ENCODE data around the gene KRTAP5-6.

KRTAP5-6 gene

GRCh38 chr11:1733716-1734640, 37.0 kb downstream of the KRTAP5-6 start:
- DNase-seq (ENCODE audit: low read depth in 3 of 3): no peak

DNA sequence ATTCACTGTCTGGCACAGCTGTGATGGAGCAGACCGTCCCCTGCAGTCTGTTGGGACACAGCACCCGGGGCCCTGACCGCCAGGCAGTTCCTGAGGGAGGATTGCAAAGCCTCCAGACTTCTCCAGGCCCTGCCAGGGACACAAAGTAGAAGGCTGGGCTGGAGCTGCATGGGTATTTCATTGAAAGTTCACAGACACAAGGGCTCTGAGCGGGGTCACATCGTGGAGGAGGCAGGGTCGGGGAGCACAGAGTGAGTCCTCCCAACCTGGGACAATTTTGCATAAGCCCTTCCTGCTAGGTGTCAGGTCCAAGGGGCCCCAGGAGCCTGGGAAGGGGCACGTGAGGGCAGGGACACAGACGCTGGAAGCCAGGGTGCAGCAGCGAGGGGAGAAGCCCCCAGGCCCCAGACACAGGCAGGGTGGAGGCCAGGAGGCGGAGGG, 37.7 kb downstream of the KRTAP5-6 start:
- no peak for DNase-seq (ENCODE audit: low read depth in 3 of 3)

DNA sequence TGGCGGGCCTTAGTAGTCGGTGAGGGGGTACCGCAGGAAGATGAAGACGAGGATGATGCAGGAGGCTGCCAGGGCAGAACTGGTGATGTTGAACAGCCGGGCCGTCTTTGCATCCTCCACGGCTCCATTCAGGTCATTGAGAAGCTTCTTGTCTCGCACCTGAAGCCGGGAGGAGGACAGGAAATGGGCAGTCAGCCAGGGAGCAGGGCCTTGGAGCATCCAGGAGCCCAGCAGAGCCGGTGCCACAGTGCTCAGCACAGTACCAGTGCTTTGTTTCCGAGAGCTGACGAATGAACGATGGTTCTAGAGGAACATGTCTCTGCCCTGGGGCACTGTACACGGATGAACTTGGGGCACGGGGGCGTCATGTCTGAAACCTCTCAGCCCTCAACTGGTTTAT, 38.3 kb downstream of the KRTAP5-6 start:
- DNase-seq (ENCODE audit: low read depth in 3 of 3): no peak

GRCh38 chr11:1736447-1736992, 39.5 kb downstream of the KRTAP5-6 start:
- DNase-seq (ENCODE audit: low read depth in 3 of 3): no peak

DNA sequence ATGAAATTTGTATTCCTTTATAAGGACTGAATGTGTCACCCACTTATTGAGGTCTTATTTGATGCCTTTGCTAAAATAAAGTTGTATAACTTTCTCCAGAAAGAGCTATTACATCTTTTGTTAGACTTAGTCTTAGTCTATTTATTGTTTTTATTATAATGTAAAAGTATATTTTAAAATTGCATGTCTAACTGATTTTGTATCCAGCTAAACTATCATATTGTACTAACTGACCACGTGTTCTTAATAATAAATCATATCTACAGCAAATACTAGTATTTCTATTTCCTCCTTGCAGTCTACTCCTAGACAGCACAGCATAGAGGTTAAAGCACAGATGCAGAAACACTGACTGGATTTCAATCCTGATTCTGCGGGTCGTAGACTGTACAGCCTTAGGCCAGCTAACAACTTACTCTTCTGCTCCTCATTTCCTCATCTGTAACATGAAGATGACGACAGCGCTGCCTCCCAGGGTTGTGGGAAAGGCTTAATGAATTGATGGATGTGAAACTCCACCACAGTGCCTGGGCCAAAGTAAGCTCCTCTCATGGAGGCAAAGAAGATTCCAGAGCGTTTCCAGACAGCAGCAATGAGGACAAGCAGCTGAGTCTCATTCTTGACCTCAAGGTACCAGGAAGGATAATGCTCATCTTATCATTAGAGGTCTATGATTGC, 40.2 kb downstream of the KRTAP5-6 start:
- no peak for DNase-seq (ENCODE audit: low read depth in 3 of 3)

- DNase-seq (ENCODE audit: low read depth in 3 of 3): no peak
Observed at GRCh38 chr11:1738380-1738779, 41.4 kb downstream of the KRTAP5-6 start.

- DNase-seq (ENCODE audit: low read depth in 3 of 3): no peak
Observed at GRCh38 chr11:1739576-1739975, 42.6 kb downstream of the KRTAP5-6 start.

DNA sequence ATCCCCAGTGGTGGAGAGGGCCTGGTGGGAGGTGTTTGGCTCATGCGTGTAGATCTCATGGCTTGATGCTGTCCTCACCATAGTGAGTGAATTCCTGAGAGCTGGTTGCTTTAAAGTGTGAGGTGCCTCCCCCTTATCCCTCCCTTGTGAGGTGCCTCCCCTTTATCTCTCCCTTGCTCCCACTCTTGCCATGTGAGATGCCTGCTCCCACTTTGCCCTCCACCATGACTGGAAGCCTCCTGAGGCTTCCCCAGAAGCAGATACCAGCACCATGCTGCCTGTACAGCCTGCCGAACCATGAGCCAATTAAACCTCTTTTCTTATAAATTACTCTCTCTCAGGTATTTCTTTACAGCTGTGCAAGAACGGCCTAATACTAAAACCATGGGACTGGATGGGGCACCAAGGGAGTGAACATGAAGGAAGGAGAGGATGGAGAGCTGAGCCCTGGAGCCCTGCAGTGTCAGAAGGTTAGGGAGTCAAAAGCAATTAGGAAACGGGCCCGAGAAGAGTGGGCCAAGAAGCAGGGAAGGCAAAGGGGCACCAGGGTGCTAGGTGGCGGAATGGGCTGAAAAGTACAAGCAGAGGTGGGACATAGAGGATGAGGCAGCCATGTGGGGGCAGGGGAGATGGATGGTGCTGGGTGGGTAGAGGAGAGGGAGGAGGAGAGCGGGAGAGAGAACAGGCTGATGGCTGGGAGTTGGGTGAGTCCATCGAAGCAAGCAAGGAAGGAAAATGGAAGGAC, 44.0 kb downstream of the KRTAP5-6 start:
- DNase-seq (ENCODE audit: low read depth in 3 of 3): no peak

DNA sequence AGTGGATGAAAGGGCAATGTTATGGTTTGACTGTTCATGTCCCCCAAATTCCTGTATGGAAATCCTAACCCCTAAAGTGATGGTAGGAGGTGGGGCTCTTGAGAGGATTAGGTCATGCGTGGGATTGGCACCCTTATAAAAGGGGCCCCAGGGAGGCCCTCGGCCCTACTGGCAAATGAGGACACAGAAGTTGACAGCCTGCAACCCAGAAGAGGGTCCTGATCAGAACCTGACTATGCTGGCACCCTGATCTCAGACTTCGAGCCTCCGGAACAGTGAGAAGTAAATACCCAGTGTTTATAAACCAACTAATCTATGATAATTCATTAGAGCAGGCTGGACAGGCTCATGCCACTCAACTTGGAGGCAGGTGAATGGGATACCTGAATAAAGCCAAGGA, 44.7 kb downstream of the KRTAP5-6 start:
- DNase-seq (ENCODE audit: low read depth in 3 of 3): no peak

GRCh38 chr11:1742371-1742770, 45.4 kb downstream of the KRTAP5-6 start:
- no peak for DNase-seq (ENCODE audit: low read depth in 3 of 3)

DNA sequence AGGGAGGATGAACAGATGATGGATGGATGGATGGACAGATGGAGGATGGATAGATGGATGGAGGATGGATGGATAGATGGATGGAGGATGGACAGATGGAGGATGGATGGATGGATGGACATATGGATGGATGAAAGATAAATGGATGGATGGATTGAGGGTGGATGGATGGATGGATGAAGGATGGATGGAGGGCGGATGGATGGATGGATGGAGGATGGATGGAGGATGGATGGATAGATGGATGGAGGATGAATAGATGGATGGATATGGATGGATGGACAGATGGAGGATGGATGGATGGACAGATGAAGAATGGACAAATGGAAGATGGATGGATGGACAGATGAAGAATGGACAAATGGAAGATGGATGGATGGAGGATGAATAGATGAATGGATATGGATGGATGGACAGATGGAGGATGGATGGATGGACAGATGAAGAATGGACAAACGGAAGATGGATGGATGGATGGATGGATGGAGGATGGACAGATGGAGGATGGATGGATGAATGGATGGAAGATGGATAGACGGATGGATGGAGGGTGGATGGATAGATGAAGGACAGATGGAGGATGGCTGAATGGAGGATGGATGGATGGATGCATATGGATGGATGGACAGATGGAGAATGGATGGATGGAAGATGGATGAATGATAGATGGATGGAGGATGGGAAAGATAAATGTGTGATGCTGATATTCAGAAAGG, 46.0 kb downstream of the KRTAP5-6 start:
- DNase-seq (ENCODE audit: low read depth in 3 of 3): no peak

DNA sequence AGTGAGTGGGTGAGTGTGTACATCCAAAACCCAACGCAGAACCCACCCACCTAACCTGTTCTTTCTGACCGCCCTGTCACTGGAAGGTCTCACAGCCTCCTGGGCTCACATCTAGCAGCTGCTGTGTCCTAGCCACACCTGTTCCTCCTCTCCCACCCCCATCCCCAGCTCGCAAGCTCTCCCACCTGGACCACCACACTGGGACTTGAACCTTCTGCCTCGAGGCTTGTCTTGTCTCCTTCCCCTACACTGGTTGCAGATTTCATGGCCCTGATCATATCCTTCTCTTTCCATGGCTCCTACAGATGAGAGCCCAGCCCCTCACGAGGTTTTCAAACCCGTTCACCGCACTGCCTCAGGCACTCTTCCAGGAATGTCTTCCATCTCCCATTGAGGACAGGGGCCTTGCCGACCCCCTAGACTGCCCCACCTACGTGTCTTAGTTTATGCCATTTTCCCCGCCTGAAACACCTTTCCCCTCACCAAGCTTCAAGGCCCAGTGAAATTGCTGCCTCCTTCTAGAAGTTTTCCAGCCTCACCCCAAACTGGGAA, 46.7 kb downstream of the KRTAP5-6 start:
- no peak for DNase-seq (ENCODE audit: low read depth in 3 of 3)

- DNase-seq (ENCODE audit: low read depth in 3 of 3): no peak
Observed at GRCh38 chr11:1744137-1744886, 47.3 kb downstream of the KRTAP5-6 start.

DNA sequence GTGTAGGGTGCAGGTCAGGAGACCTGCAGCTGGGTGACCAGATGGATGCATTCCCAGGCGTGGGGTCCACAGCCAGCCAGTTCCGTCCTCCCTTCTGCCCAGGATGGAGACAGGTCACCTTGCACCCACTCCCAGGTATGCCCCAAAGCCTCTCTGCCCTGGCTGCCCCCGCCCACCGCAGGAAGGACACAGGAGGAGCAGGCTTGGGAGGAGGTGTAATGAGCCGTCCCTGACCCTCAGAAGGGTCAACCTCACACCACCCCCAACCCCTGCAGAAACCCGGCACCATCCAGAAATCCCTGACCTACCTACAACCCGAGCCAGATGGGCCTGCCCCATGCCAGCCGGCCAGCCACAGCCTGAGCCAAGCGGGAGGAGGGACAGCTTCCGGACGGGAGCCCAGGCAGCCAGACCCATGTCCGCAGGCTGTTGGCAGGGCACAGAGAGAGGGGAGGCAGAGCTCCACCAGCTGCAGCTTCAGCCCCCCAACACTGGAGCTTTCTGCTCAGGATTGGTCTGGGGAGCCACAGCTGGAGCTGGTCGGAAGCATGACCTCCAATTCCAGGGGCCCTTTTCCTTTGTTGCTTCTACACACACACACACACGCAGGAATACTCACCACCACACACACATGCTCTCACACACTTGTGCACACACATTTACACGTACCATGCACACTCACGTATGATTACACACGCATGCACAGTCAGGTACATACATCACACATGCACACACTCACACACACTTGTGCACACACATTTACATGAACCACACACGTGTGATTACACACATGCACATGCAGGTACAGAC, 48.1 kb downstream of the KRTAP5-6 start:
- no peak for DNase-seq (ENCODE audit: low read depth in 3 of 3)

DNA sequence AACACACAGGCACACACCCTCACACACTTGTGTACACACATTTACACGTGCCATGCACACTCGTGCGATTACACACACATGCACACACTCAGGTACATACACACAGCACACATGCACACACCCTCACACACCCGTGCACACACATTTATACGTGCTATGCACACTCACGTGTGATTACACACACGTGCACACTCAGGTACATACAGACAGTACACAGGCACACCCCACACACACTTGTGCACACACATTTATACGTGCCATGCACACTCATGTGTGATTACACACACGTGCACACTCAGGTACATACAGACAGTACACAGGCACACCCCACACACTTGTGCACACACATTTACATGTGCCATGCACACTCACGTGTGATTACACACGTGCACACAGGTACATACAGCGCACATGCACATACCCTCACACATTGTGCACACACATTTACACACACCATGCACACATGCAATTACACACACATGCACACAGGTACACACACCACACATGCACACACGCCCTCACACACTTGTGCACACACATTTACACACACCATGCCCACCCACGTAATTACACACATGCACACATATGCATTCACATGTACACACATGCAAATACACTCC, 48.8 kb downstream of the KRTAP5-6 start:
- DNase-seq (ENCODE audit: low read depth in 3 of 3): no peak

DNA sequence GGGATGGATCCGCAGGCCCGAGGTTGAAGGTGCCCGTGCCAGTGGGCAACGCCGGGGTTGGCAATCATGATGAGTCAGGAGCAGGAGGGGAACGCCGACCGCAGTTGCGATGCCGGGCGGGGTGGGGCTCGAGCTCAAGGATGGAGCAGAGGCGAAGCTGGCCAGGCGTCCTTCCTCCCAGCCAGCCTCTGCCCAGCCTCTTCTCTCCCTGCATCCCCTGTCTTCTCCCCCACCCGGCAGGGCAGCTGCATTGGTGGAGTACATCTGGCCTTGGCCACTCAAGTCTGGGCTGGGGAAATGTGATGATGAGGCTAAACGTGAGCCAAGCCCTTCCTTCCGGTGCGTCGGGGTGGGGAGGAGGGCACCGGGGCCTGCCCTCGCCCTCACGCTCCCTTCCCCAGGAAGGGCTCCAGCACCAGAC, 49.5 kb downstream of the KRTAP5-6 start:
- no peak for DNase-seq (ENCODE audit: low read depth in 3 of 3)

DNA sequence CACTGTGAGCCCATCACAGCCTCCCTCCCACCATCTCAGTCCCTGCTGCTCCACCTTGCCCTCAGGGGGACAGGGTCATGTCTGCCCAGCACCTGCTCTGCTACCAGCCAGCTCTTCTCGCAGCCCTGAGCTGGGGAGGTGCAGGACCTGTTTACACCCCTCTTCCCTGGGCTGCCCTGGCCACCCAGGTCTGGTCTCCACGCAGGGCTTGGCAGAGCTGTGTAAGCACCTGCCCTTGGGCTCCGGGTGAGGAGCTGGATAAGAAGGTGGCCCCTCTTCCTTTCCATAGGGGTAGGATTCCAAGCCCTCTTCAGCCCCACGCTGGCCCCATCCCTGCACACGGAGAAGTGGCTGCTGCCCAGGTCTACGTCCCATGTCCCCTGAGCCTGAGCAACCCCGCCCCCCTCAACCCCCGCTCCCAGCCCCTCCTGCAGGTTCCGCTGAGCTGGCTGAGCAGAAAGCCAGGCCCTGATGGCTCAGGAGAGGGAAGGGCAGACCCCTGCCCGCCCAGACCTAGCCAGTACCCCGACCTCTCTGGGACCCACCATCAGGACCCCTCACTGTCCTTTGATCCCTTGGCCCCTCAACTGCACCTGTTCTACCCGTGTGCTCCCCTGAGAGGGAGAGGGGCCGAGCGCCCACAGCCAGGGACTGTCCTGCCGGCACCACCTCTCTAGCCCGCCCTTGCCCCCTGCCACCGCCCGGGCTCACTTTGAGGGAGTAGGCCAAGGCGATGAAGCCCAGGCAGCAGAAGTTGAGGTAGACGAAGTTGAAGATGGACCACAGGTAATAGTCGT, 50.2 kb downstream of the KRTAP5-6 start:
- no peak for DNase-seq (ENCODE audit: low read depth in 3 of 3)

Measured in stimulated activated CD4-positive, alpha-beta T cell treated with anti-CD3 and anti-CD28 coated beads, TNF-alpha, amount 100 ng/mL, for 4 hours (primary cell).